ENCODE measurements around the gene ELFN2. TPM values are rescaled to one million over a fixed set of nuclear protein-coding genes. Genes with fewer than 3 reads are reported as not detected.

The ELFN2 gene
- total RNA-seq, 1 experiment from 2014 or later, result 30.8 TPM

- no peaks in the 10 kb centered on the region for H3K9me3 ChIP-seq (ENCODE audit: insufficient read depth, low read depth)
- ChIA-PET CTCF (no interaction called here), POLR2A (ENCODE audit: unreplicated experiment) (interaction anchor here (0.5 kb wide), 1 partner anchor 89 kb away, joined by 8 read pairs; no protein-coding TSS in a partner anchor)
- 0 out of 2 replicates have a peak, but pooled peaks cover 5% of the 10 kb centered on the region for H3F3A ChIP-seq (ENCODE audit: insufficient read depth, low read depth)
- no peaks in the 10 kb centered on the region for H3K27me3 ChIP-seq (ENCODE audit: insufficient read depth, low read depth)
- H3K4me2 ChIP-seq, result no peak overlapping the region
- TF ChIP-seq CTCF (conservative IDR thresholded peaks at IDR 0.05) (no peak), EZH2 (IDR thresholded peaks at IDR 0.05; ENCODE audit: low read depth) (no peak)
- H3K27ac ChIP-seq, result no peak overlapping the region
- no TSS peak for BruUV-seq (replicated peaks)
- no peaks in the 10 kb centered on the region for H4K20me1 ChIP-seq (ENCODE audit: insufficient read depth)
- no peak overlapping the region for H3K4me3 ChIP-seq
- H3K79me2 ChIP-seq (ENCODE audit: low read depth), result no peaks in the 10 kb centered on the region
- no peaks in the 10 kb centered on the region for H3K9me2 ChIP-seq (ENCODE audit: insufficient read depth)
- H2AFZ ChIP-seq, result no peak overlapping the region
- H3K4me1 ChIP-seq (replicated peaks; ENCODE audit: insufficient read depth), result no peaks in the 10 kb centered on the region
- intact Hi-C loops (cut with micrococcal nuclease; ENCODE audit: unreplicated experiment), result no loop called here
- no peaks in the 10 kb centered on the region for H3K36me3 ChIP-seq (ENCODE audit: low read depth)
- DNase-seq, result no peak
These were observed 60.7 kb downstream of the ELFN2 start for GRCh38 chr22:37366601-37367000.

- no peaks in the 10 kb centered on the region for H3K9me2 ChIP-seq (ENCODE audit: insufficient read depth)
- H3K9me3 ChIP-seq (ENCODE audit: insufficient read depth, low read depth), result no peaks in the 10 kb centered on the region
- no peaks in the 10 kb centered on the region for H3K27me3 ChIP-seq (ENCODE audit: insufficient read depth, low read depth)
- BruUV-seq (replicated peaks), result no TSS peak
- DNase-seq, result no peak
- H3K4me1 ChIP-seq (replicated peaks; ENCODE audit: insufficient read depth), result no peaks in the 10 kb centered on the region
- no peaks in the 10 kb centered on the region for H4K20me1 ChIP-seq (ENCODE audit: insufficient read depth)
- H2AFZ ChIP-seq, result no peak overlapping the region
- H3K27ac ChIP-seq, result no peak overlapping the region
- POLR2A ChIA-PET (ENCODE audit: unreplicated experiment), result interaction anchor here (0.5 kb wide), 1 partner anchor 90 kb away, joined by 8 read pairs; no protein-coding TSS in a partner anchor
- CTCF ChIA-PET, result no interaction called here
- H3K4me2 ChIP-seq, result no peak overlapping the region
- no peaks in the 10 kb centered on the region for H3K36me3 ChIP-seq (ENCODE audit: low read depth)
- no peak overlapping the region for H3K4me3 ChIP-seq
- H3K79me2 ChIP-seq (ENCODE audit: low read depth), result no peaks in the 10 kb centered on the region
- TF ChIP-seq EZH2 (IDR thresholded peaks at IDR 0.05; ENCODE audit: low read depth) (no peak), CTCF (conservative IDR thresholded peaks at IDR 0.05) (no peak)
- intact Hi-C loops (cut with micrococcal nuclease; ENCODE audit: unreplicated experiment), result no loop called here
- 0 out of 2 replicates have a peak, but pooled peaks cover 3% of the 10 kb centered on the region for H3F3A ChIP-seq (ENCODE audit: insufficient read depth, low read depth)
These were observed 61.3 kb downstream of the ELFN2 start for GRCh38 chr22:37365950-37366349.

- Histone ChIP-seq H3K9me3 (ENCODE audit: insufficient read depth, low read depth) (no peaks in the 10 kb centered on the region), H3K27me3 (ENCODE audit: insufficient read depth, low read depth) (no peaks in the 10 kb centered on the region), H3K4me1 (replicated peaks; ENCODE audit: insufficient read depth) (no peaks in the 10 kb centered on the region), H3F3A (ENCODE audit: insufficient read depth, low read depth) (0 out of 2 replicates have a peak, but pooled peaks cover 2% of the 10 kb centered on the region), H4K20me1 (ENCODE audit: insufficient read depth) (no peaks in the 10 kb centered on the region), H3K36me3 (ENCODE audit: low read depth) (no peaks in the 10 kb centered on the region), H3K4me3 (no peak overlapping the region), H3K9me2 (ENCODE audit: insufficient read depth) (no peaks in the 10 kb centered on the region), H3K79me2 (ENCODE audit: low read depth) (no peaks in the 10 kb centered on the region), H3K4me2 (no peak overlapping the region), H2AFZ (no peak overlapping the region), H3K27ac (no peak overlapping the region)
- intact Hi-C loops (cut with micrococcal nuclease; ENCODE audit: unreplicated experiment), result no loop called here
- TF ChIP-seq CTCF (conservative IDR thresholded peaks at IDR 0.05) (no peak), EZH2 (IDR thresholded peaks at IDR 0.05; ENCODE audit: low read depth) (no peak)
- BruUV-seq (replicated peaks), result no TSS peak
- POLR2A ChIA-PET (ENCODE audit: unreplicated experiment), result no interaction called here
- no peak for DNase-seq
- CTCF ChIA-PET, result no interaction called here
These were observed 63.9 kb downstream of the ELFN2 start for GRCh38 chr22:37363261-37363992.
